Activated effector memory CD4-positive, alpha-beta T cell treated with anti-CD3 and anti-CD28 coated beads, Interleukin-2, amount 50 U/mL, for 16 hours (primary cell): Measurements from ENCODE around the gene PDCL3.
A peak's percentile ranks its signal among the peaks of the same experiment; 100 is the strongest.

Experiments
- DNase-seq: peaks from one replicate; pipeline ENCODE4 v3.0.0-alpha.2; 2020

PDCL3 gene

GRCh38 chr2:100562613-100563406 is at the start of gene PDCL3:
Gene PDCL3 (plus strand): TSS chr2:100562993. CDS start chr2:100563068, 75 bp downstream.
- peak; percentile 98 for DNase-seq

GRCh38 chr2:100513650-100514049 is 49.1 kb upstream of the PDCL3 start:
- no peak for DNase-seq

- DNase-seq = no peak
Measured at GRCh38 chr2:100517556-100517955, 45.2 kb upstream of the PDCL3 start.

GRCh38 chr2:100518801-100519200 is 44.0 kb upstream of the PDCL3 start:
- DNase-seq = no peak

GRCh38 chr2:100520224-100520623 is 42.6 kb upstream of the PDCL3 start:
- no peak for DNase-seq

GRCh38 chr2:100522430-100522829 is 40.4 kb upstream of the PDCL3 start:
- DNase-seq = no peak

- no peak for DNase-seq
Measured at GRCh38 chr2:100524331-100524730, 38.5 kb upstream of the PDCL3 start.

- DNase-seq = no peak
Measured at GRCh38 chr2:100526868-100527267, 35.9 kb upstream of the PDCL3 start.

- DNase-seq = no peak
Measured at GRCh38 chr2:100527440-100528015, 35.3 kb upstream of the PDCL3 start.

GRCh38 chr2:100529176-100529575 is 33.6 kb upstream of the PDCL3 start:
- no peak for DNase-seq

GRCh38 chr2:100529900-100530299 is 32.9 kb upstream of the PDCL3 start:
- no peak for DNase-seq

- no peak for DNase-seq
Measured at GRCh38 chr2:100535855-100536254, 26.9 kb upstream of the PDCL3 start.

- DNase-seq = no peak
Measured at GRCh38 chr2:100537918-100538317, 24.9 kb upstream of the PDCL3 start.

- no peak for DNase-seq
Measured at GRCh38 chr2:100539221-100539620, 23.6 kb upstream of the PDCL3 start.

GRCh38 chr2:100541404-100541803 is 21.4 kb upstream of the PDCL3 start:
- DNase-seq = no peak

GRCh38 chr2:100542418-100542817 is 20.4 kb upstream of the PDCL3 start:
- DNase-seq = no peak

GRCh38 chr2:100544911-100545596 is 17.7 kb upstream of the PDCL3 start:
- no peak for DNase-seq

- no peak for DNase-seq
Measured at GRCh38 chr2:100546469-100546868, 16.3 kb upstream of the PDCL3 start.

- DNase-seq = no peak
Measured at GRCh38 chr2:100548771-100549170, 14.0 kb upstream of the PDCL3 start.

GRCh38 chr2:100551303-100551702 is 11.5 kb upstream of the PDCL3 start:
- DNase-seq = no peak

- peak; percentile 80 for DNase-seq
Measured at GRCh38 chr2:100554798-100555407, 7.9 kb upstream of the PDCL3 start.

- no peak for DNase-seq
Measured at GRCh38 chr2:100556746-100557145, 6.0 kb upstream of the PDCL3 start.

GRCh38 chr2:100560216-100560830 is 2.5 kb upstream of the PDCL3 start:
- no peak for DNase-seq
